Left lung (tissue), 10 donors: ENCODE measurements around the gene LRP1-AS. TPM values are rescaled to one million over a fixed set of nuclear protein-coding genes. Genes with fewer than 3 reads are reported as not detected.

Source experiments
- ATAC-seq: fragments of 200-7000 bp; cut with Tn5 transposase; one replicate; pipeline ENCODE4 v1.9.1; 2020; ENCODE audit warnings: moderate library complexity
- DNase-seq, 4 donors: peaks; one replicate each; pipeline ENCODE4 v3.0.0-alpha.2; 2013 to 2020
- H3K27ac ChIP-seq, 2 donors: fragments of 200-600 bp; sonication (generic) in 1 of 2; one replicate each; pipeline versions ENCODE4 v1.5.0 to v1.8.0; 2020 to 2021
- H3K27me3 ChIP-seq, 2 donors: fragments of 200-600 bp; sonication (generic) in 1 of 2; one replicate each; pipeline versions ENCODE4 v1.5.0 to v1.8.0; 2020 to 2021
- H3K36me3 ChIP-seq, 2 donors: fragments of 200-600 bp; sonication (generic) in 1 of 2; one replicate each; pipeline versions ENCODE4 v1.5.0 to v1.8.0; 2020 to 2021
- H3K4me1 ChIP-seq, 2 donors: fragments of 200-600 bp; one replicate each; pipeline ENCODE4 v1.8.0; 2021
- H3K4me3 ChIP-seq, 2 donors: fragments of 200-600 bp; sonication (generic) in 1 of 2; one replicate each; pipeline versions ENCODE4 v1.5.0 to v1.8.0; 2020 to 2021; ENCODE audit warnings: mild to moderate bottlenecking in 1 of 2
- H3K9me3 ChIP-seq, 2 donors: fragments of 200-600 bp; sonication (generic) in 1 of 2; one replicate each; pipeline versions ENCODE4 v1.5.0 to v1.8.0; 2020 to 2021
- CTCF ChIP-seq, 2 donors: fragments of 200-600 bp; sonication (generic) in 1 of 2; IDR thresholded peaks; one replicate each; pipeline versions ENCODE4 v1.5.0 to v1.8.0; 2021; ENCODE audit warnings: antibody characterized with exemption in 2 of 2
- intact Hi-C, 2 donors: fragments of 100-400 bp; cut with DNase I; formaldehyde crosslinking; loops; one replicate each; pipeline versions ENCODE4 v1.11.2 to v1.14.2; 2022
- polyA plus RNA-seq, 6 donors: library from polyadenylated mRNA; unstranded; fragments of 120-200 nt; gene quantifications; one replicate each; pipeline ENCODE4 v1.2.1, GENCODE V29; 2013; ENCODE audit not compliant: insufficient read length in 6 of 6
- total RNA-seq, 2 donors: library from RNA; stranded (reverse); fragmentation: NEBNext Ultra II Directional; extraction: Animal tissue kit (Norgen Biotek cat#: 25700); gene quantifications; one replicate each; pipeline ENCODE4 v1.2.1, GENCODE V29; 2021
- donor health status: DM: no; HTN: yes; CAD: no.
- donor health status: DM: no; HTN: no; CAD: no.

The LRP1-AS gene
- total and polyA plus RNA-seq, 8 donors, result 0.24 to 1.0 (median 0.69) TPM; not detected in 3

GRCh38 chr12:57176846-57177245 is 29.4 kb upstream of the LRP1-AS start:
- H3K9me3 ChIP-seq, result no peaks in the 10 kb centered on the region
- no peaks in the 10 kb centered on the region for H3K27me3 ChIP-seq
- no peak overlapping the region for H3K27ac ChIP-seq
- DNase-seq, result no peak
- intact Hi-C loops, result no loop called here
- no peaks in the 10 kb centered on the region for H3K4me1 ChIP-seq
- no peak for ATAC-seq
- H3K36me3 ChIP-seq, result peaks cover 0 to 90% of the 10 kb centered on the region in 2 donors
- H3K4me3 ChIP-seq, result no peak overlapping the region
- no peak for TF ChIP-seq CTCF (IDR thresholded peaks at IDR 0.05)

GRCh38 chr12:57176139-57176477 is 28.7 kb upstream of the LRP1-AS start:
- H3K9me3 ChIP-seq, result no peaks in the 10 kb centered on the region
- intact Hi-C loops, result no loop called here
- peaks cover 0 to 85% of the 10 kb centered on the region in 2 donors for H3K36me3 ChIP-seq
- no peaks in the 10 kb centered on the region for H3K4me1 ChIP-seq
- H3K27ac ChIP-seq, result no peak overlapping the region
- TF ChIP-seq CTCF (IDR thresholded peaks at IDR 0.05), result peak in 1 of 2 donors; percentile 9
- no peak for DNase-seq
- no peak for ATAC-seq
- H3K27me3 ChIP-seq, result no peaks in the 10 kb centered on the region
- H3K4me3 ChIP-seq, result no peak overlapping the region

GRCh38 chr12:57175428-57176138 is 28.2 kb upstream of the LRP1-AS start:
- Histone ChIP-seq H3K36me3 (peaks cover 0 to 85% of the 10 kb centered on the region in 2 donors), H3K27me3 (no peaks in the 10 kb centered on the region), H3K9me3 (no peaks in the 10 kb centered on the region), H3K4me1 (no peaks in the 10 kb centered on the region), H3K4me3 (no peak overlapping the region), H3K27ac (no peak overlapping the region)
- peak; percentile 42 to 58 for TF ChIP-seq CTCF (IDR thresholded peaks at IDR 0.05)
- intact Hi-C loops, result no loop called here
- DNase-seq (peak in 2 of 4 donors; percentile 59 to 66), ATAC-seq (peak; percentile 62)

GRCh38 chr12:57173683-57174082 is 26.3 kb upstream of the LRP1-AS start:
- H3K9me3 ChIP-seq, result no peaks in the 10 kb centered on the region
- no peaks in the 10 kb centered on the region for H3K27me3 ChIP-seq
- no peak overlapping the region for H3K27ac ChIP-seq
- intact Hi-C loops, result no loop called here
- peaks cover 0 to 85% of the 10 kb centered on the region in 2 donors for H3K36me3 ChIP-seq
- ATAC-seq (no peak), DNase-seq (no peak)
- no peaks in the 10 kb centered on the region for H3K4me1 ChIP-seq
- TF ChIP-seq CTCF (IDR thresholded peaks at IDR 0.05), result no peak
- no peak overlapping the region for H3K4me3 ChIP-seq

GRCh38 chr12:57173089-57173488 is 25.7 kb upstream of the LRP1-AS start:
- DNase-seq, result no peak
- Histone ChIP-seq H3K4me1 (no peaks in the 10 kb centered on the region), H3K36me3 (peaks cover 0 to 85% of the 10 kb centered on the region in 2 donors), H3K4me3 (no peak overlapping the region), H3K27me3 (no peaks in the 10 kb centered on the region), H3K9me3 (no peaks in the 10 kb centered on the region), H3K27ac (no peak overlapping the region)
- TF ChIP-seq CTCF (IDR thresholded peaks at IDR 0.05), result peak in 1 of 2 donors; percentile 50
- intact Hi-C loops, result no loop called here
- peak; percentile 12 for ATAC-seq
